Measurements from ENCODE around the gene ZNF469. TPM values are rescaled to one million over a fixed set of nuclear protein-coding genes. Genes with fewer than 3 reads are reported as not detected.

Gene ZNF469
- total RNA-seq, 4 donors from 2014 or later = 0.14 to 0.75 (median 0.54) TPM

DNA sequence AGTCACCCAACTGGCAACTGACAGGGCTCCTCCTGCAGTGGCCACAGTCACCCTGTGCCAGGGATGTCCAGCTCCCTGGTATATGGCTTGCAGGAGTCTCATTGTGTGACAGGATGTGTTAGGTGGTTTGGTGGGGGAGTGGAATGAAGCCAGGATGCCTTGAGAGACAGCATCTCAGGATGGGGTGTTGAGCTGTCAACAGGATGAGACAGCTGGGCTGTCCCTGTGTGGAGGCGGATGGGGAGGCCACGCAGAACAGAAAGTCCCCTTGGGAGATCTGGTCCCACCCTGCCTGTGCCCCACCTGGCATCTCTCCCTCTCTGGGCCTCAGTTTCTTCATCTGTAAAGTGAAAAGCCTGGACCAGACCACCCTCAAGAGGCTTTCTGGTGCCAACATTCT, 9.5 kb upstream of the ZNF469 start:
- in situ Hi-C loops (cut with MboI; ENCODE audit: low pct_ligation_motif_present in 1 of 4, low pct_unique_long_range_greater_than_20kb in 1 of 4, low sequenced_read_pairs in 3 of 4) (no loop called here), intact Hi-C loops (cut with DNase I; ENCODE audit: low total_unique reads) (loop anchor here (5.0 kb wide), 1 partner anchor 919 kb away; no protein-coding TSS in a partner anchor)
- no peaks in the 10 kb centered on the region for H3K36me3 ChIP-seq
- no peaks in the 10 kb centered on the region for H3K9me3 ChIP-seq
- TF ChIP-seq EP300 (IDR thresholded peaks at IDR 0.05; ENCODE audit: low read depth) (no peak), POLR2AphosphoS5 (IDR thresholded peaks at IDR 0.05) (no peak), POLR2A (IDR thresholded peaks at IDR 0.05) (no peak)
- TF ChIP-seq, protein P1, sequence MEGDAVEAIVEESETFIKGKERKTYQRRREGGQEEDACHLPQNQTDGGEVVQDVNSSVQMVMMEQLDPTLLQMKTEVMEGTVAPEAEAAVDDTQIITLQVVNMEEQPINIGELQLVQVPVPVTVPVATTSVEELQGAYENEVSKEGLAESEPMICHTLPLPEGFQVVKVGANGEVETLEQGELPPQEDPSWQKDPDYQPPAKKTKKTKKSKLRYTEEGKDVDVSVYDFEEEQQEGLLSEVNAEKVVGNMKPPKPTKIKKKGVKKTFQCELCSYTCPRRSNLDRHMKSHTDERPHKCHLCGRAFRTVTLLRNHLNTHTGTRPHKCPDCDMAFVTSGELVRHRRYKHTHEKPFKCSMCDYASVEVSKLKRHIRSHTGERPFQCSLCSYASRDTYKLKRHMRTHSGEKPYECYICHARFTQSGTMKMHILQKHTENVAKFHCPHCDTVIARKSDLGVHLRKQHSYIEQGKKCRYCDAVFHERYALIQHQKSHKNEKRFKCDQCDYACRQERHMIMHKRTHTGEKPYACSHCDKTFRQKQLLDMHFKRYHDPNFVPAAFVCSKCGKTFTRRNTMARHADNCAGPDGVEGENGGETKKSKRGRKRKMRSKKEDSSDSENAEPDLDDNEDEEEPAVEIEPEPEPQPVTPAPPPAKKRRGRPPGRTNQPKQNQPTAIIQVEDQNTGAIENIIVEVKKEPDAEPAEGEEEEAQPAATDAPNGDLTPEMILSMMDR (IDR thresholded peaks at IDR 0.05) = no peak
- DNase-seq = no peak
- no peaks in the 10 kb centered on the region for H3K27me3 ChIP-seq
- H3K27ac ChIP-seq = no peak overlapping the region
- H3K4me3 ChIP-seq = no peak overlapping the region
- WGBS, 2 donors (ENCODE audit: low coverage in 1 of 2) = 100% methylated on average over 2 of the region's 2 CpGs; no CpG with 5 or more reads in 1 of the 2 donors
- H3K4me1 ChIP-seq = no peaks in the 10 kb centered on the region

DNA sequence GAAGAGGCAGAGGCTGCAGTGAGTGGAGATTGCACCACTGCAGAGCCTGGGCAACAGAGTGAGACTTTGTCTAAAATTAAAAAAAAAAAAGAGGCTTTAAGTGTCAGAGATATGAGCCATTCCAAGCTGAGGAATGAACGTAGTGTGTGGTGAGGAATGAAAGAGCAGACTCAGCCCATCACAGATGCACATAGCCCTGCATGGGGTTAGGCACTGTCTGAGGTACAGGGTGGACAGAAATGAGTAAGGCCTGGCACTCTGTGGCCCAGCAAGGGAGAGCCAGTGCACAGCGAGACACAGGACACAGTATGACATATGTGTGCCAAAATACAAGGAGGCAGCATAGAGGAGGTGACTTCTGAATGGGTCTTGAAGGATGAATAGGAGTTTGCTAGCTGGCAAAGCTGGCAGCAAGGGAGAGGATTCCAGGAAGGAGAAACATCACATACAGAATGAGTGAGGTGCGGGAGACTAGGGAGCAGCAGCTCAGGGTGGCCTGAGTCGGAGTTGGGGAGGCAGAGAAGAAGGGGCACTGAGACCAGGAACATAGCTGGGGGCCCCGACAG, 8.7 kb upstream of the ZNF469 start:
- Histone ChIP-seq H3K27ac (no peak overlapping the region), H3K36me3 (no peaks in the 10 kb centered on the region), H3K4me3 (no peak overlapping the region), H3K9me3 (no peaks in the 10 kb centered on the region), H3K4me1 (no peaks in the 10 kb centered on the region), H3K27me3 (no peaks in the 10 kb centered on the region)
- 63 to 81% methylated on average over 3 to 5 of the region's 5 CpGs for WGBS, 2 donors (ENCODE audit: low coverage in 1 of 2)
- in situ Hi-C loops (cut with MboI; ENCODE audit: low pct_ligation_motif_present in 1 of 4, low pct_unique_long_range_greater_than_20kb in 1 of 4, low sequenced_read_pairs in 3 of 4) (no loop called here), intact Hi-C loops (cut with DNase I; ENCODE audit: low total_unique reads) (loop anchor here (5.0 kb wide), 1 partner anchor 918 kb away; no protein-coding TSS in a partner anchor)
- DNase-seq = no peak
- TF ChIP-seq, protein P1 (IDR thresholded peaks at IDR 0.05) = no peak
- TF ChIP-seq POLR2AphosphoS5 (IDR thresholded peaks at IDR 0.05) = no peak
- TF ChIP-seq EP300 (IDR thresholded peaks at IDR 0.05; ENCODE audit: low read depth) = no peak
- TF ChIP-seq POLR2A (IDR thresholded peaks at IDR 0.05) = no peak

DNA sequence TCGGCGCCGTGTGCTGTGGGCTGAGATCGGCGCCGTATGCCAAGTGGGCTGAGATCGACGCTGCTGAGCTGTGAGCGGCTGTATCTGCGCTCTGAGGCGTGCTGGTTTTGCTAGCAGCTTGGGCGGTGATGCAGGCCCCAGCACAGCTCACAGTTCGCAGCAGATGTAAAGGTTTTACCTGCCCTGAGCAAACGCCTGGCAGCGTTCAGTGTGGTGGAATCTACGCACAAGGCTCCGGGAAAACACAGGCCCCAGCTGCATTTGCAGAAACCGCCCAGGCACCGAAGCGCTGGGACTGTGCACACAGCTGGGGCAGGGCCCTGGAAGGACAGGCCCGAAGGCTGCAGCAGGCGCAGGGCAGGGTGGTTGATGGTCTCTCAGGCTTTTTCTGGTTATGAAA, 8.0 kb upstream of the ZNF469 start:
- intact Hi-C loops (cut with DNase I; ENCODE audit: low total_unique reads) (loop anchor here (5.0 kb wide), 1 partner anchor 918 kb away; no protein-coding TSS in a partner anchor), in situ Hi-C loops (cut with MboI; ENCODE audit: low pct_ligation_motif_present in 1 of 4, low pct_unique_long_range_greater_than_20kb in 1 of 4, low sequenced_read_pairs in 3 of 4) (no loop called here)
- Histone ChIP-seq H3K27ac (no peak overlapping the region), H3K4me3 (no peak overlapping the region), H3K36me3 (no peaks in the 10 kb centered on the region), H3K4me1 (no peaks in the 10 kb centered on the region), H3K9me3 (no peaks in the 10 kb centered on the region), H3K27me3 (no peaks in the 10 kb centered on the region)
- DNase-seq = no peak
- TF ChIP-seq POLR2A (IDR thresholded peaks at IDR 0.05) = no peak
- no peak for TF ChIP-seq EP300 (IDR thresholded peaks at IDR 0.05; ENCODE audit: low read depth)
- TF ChIP-seq, protein P1 (IDR thresholded peaks at IDR 0.05) = no peak
- TF ChIP-seq POLR2AphosphoS5 (IDR thresholded peaks at IDR 0.05) = no peak
- 89% methylated on average over 22 of the region's 22 CpGs; no CpG with 5 or more reads in 1 of the 2 donors for WGBS, 2 donors (ENCODE audit: low coverage in 1 of 2)

DNA sequence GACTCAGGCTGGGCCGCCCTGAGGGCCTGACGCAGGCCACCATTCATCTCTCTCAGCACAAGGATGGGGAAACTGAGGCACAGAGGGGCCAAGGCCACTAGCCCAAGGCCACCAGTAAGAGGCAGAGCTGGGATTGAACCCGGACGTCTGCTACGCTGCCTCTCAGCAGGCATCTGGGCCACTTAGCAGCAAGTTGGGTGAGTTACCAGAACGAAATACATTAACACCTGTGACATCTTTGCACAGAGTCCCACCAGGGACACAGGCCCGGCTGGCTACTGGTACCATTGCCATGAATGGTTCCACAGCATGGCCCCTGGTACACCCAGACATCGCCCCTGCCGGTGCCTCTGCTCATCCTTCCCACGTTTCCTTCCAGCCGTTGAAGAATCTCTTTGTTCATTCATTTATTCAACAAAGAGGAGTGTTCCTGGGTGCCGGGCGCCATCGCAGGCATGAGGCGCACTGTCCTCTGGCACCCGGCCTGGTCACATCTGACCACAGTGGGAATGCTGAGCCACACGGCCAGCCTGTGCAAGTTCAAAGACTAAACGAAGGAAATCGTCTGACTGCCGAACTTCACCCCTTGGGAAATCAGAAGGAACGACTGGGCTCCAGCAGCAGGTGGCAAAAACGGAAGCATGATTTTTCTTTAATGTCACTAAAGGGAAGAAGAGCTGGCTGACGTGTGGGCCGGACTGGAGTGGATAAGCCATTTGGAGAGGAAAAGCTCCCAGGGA, 7.4 kb upstream of the ZNF469 start:
- TF ChIP-seq POLR2A (IDR thresholded peaks at IDR 0.05) (no peak), EP300 (IDR thresholded peaks at IDR 0.05; ENCODE audit: low read depth) (no peak), POLR2AphosphoS5 (IDR thresholded peaks at IDR 0.05) (no peak)
- TF ChIP-seq, protein P1 (IDR thresholded peaks at IDR 0.05) = no peak
- intact Hi-C loops (cut with DNase I; ENCODE audit: low total_unique reads) = no loop called here
- WGBS, 2 donors (ENCODE audit: low coverage in 1 of 2) = 67 to 79% methylated on average over 3 to 24 of the region's 24 CpGs
- Histone ChIP-seq H3K27me3 (no peaks in the 10 kb centered on the region), H3K27ac (no peak overlapping the region), H3K4me3 (no peak overlapping the region), H3K9me3 (no peaks in the 10 kb centered on the region), H3K4me1 (no peaks in the 10 kb centered on the region), H3K36me3 (no peaks in the 10 kb centered on the region)
- in situ Hi-C loops (cut with MboI; ENCODE audit: low pct_ligation_motif_present in 1 of 4, low pct_unique_long_range_greater_than_20kb in 1 of 4, low sequenced_read_pairs in 3 of 4) = no loop called here
- DNase-seq = no peak

Data from transverse colon (tissue), 4 donors.